Fibroblast of the aortic adventitia (primary cell): ENCODE measurements around the gene KATNIP. TPM values are rescaled to one million over a fixed set of nuclear protein-coding genes. Genes with fewer than 3 reads are reported as not detected.

Source experiments
- DNase-seq: peaks from one replicate; pipeline ENCODE4 v3.0.0-alpha.2; 2010; ENCODE audit warnings: low read depth
- H3K4me3 ChIP-seq: 2 replicates; pipeline ENCODE4 v1.5.1; 2011; ENCODE audit warnings: low read depth, mild to moderate bottlenecking, control low read depth, low read length, moderate library complexity
- CTCF ChIP-seq: IDR thresholded peaks from 2 replicates; pipeline ENCODE4 v1.5.1; 2011; ENCODE audit warnings: mild to moderate bottlenecking, low read length, control low read depth, inconsistent platforms; ENCODE audit not compliant: insufficient read depth
- total RNA-seq: library from RNA; depleted of rRNA; stranded (reverse); fragments of >200 nt; gene quantifications from 2 replicates; pipeline ENCODE4 v1.2.3, GENCODE V29; 2012; ENCODE audit warnings: low replicate concordance

The KATNIP gene
- total RNA-seq, 1 donor = 23.0 TPM

GRCh38 chr16:27585200-27585599 is 35.3 kb downstream of the KATNIP start:
- DNase-seq = no peak
- H3K4me3 ChIP-seq = no peak overlapping the region
- no peak for TF ChIP-seq CTCF

GRCh38 chr16:27586711-27587110 is 36.8 kb downstream of the KATNIP start:
- no peak for DNase-seq

GRCh38 chr16:27588057-27588456 is 38.1 kb downstream of the KATNIP start:
- H3K4me3 ChIP-seq = no peak overlapping the region
- no peak for DNase-seq
- no peak for TF ChIP-seq CTCF

More at GRCh38 chr16:27586711-27587110, 36.8 kb downstream of the KATNIP start:
- no peak for TF ChIP-seq CTCF
- no peak overlapping the region for H3K4me3 ChIP-seq

GRCh38 chr16:27591837-27592236 is 41.9 kb downstream of the KATNIP start:
- DNase-seq = no peak
- no peak overlapping the region for H3K4me3 ChIP-seq
- TF ChIP-seq CTCF = no peak

GRCh38 chr16:27595475-27595874 is 45.5 kb downstream of the KATNIP start:
- TF ChIP-seq CTCF = no peak
- H3K4me3 ChIP-seq = no peak overlapping the region
- no peak for DNase-seq

- H3K4me3 ChIP-seq = no peak overlapping the region
- TF ChIP-seq CTCF = no peak
- DNase-seq = no peak
Measured at GRCh38 chr16:27595993-27596392, 46.0 kb downstream of the KATNIP start.

- no peak for TF ChIP-seq CTCF
- no peak overlapping the region for H3K4me3 ChIP-seq
- DNase-seq = no peak
Measured at GRCh38 chr16:27596411-27596810, 46.5 kb downstream of the KATNIP start.
